Breast epithelium (tissue), 3 donors: ENCODE results near the gene CYTH1.

ENCODE experiments used
- CTCF ChIP-seq, 3 donors: fragments of 450-650 bp; IDR thresholded peaks; one replicate each; pipeline ENCODE4 v1.5.1; 2016 to 2017; ENCODE audit warnings: antibody characterized with exemption in 3 of 3, mild to moderate bottlenecking in 3 of 3, moderate library complexity in 3 of 3
- POLR2A ChIP-seq: fragments of 450-650 bp; IDR thresholded peaks from one replicate; pipeline ENCODE4 v1.6.1; 2016; ENCODE audit warnings: antibody characterized with exemption, mild to moderate bottlenecking, moderate library complexity
- POLR2AphosphoS5 ChIP-seq, 3 donors: sonication (generic); formaldehyde crosslinking; IDR thresholded peaks; one replicate each; pipeline ENCODE4 v1.6.1; 2017; ENCODE audit warnings: antibody characterized with exemption in 3 of 3

GRCh38 chr17:78692460-78693010, 89.5 kb downstream of the CYTH1 start:
- TF ChIP-seq CTCF (IDR thresholded peaks at IDR 0.05): no peak
- TF ChIP-seq POLR2AphosphoS5 (IDR thresholded peaks at IDR 0.05): no peak
- TF ChIP-seq POLR2A: no peak
